Astrocyte (in vitro differentiated cells and primary cell): ENCODE data around the gene ZNF682. TPM values are rescaled to one million over a fixed set of nuclear protein-coding genes. Genes with fewer than 3 reads are reported as not detected.
"Not testable (repeated sequence)": the region's sequence is repeated elsewhere in the genome, so short reads cannot be mapped to it uniquely, and the experiment has no call there.

Experiments
- DNase-seq: peaks from one replicate; pipeline ENCODE4 v3.0.0-alpha.2; 2010; ENCODE audit warnings: low read depth
- FAIRE-seq: peaks from 2 replicates; lab custom pipeline; 2011; peaks lifted over from hg19 to GRCh38; lab: Jason Lieb, UNC
- H2AFZ ChIP-seq: 2 replicates; pipeline ENCODE4 v1.6.0; 2012; ENCODE audit warnings: low read depth, low read length, inconsistent platforms
- H3K27ac ChIP-seq: 2 replicates; pipeline ENCODE4 v1.5.1; 2011; ENCODE audit warnings: low read depth, low read length, inconsistent platforms
- H3K27me3 ChIP-seq: 2 replicates; pipeline ENCODE4 v1.6.0; 2011; ENCODE audit warnings: low read length, inconsistent platforms; ENCODE audit not compliant: insufficient read depth
- H3K36me3 ChIP-seq: 2 replicates; pipeline ENCODE4 v1.5.1; 2011; ENCODE audit warnings: low read length, inconsistent platforms; ENCODE audit not compliant: insufficient read depth
- H3K4me1 ChIP-seq: 2 replicates; pipeline ENCODE4 v1.5.1; 2011; ENCODE audit warnings: low read length, inconsistent platforms; ENCODE audit not compliant: insufficient read depth
- H3K4me2 ChIP-seq: 2 replicates; pipeline ENCODE4 v1.6.0; 2012; ENCODE audit warnings: low read length, inconsistent platforms
- H3K4me3 ChIP-seq: 2 replicates; pipeline ENCODE4 v1.5.1; 2011; ENCODE audit warnings: low read depth, mild to moderate bottlenecking, low read length, inconsistent platforms; ENCODE audit not compliant: insufficient read depth
- H3K79me2 ChIP-seq: 2 replicates; pipeline ENCODE4 v1.6.0; 2012; ENCODE audit warnings: mild to moderate bottlenecking, low read length, inconsistent platforms; ENCODE audit not compliant: insufficient read depth
- H3K9ac ChIP-seq: 2 replicates; pipeline ENCODE4 v1.6.0; 2012; ENCODE audit warnings: mild to moderate bottlenecking, low read length, inconsistent platforms
- H3K9me3 ChIP-seq: 2 replicates; pipeline ENCODE4 v1.5.1; 2012; ENCODE audit warnings: low read depth, mild to moderate bottlenecking, low read length, inconsistent platforms; ENCODE audit not compliant: insufficient read depth
- H4K20me1 ChIP-seq: 2 replicates; pipeline ENCODE4 v1.6.0; 2012; ENCODE audit warnings: low read length, inconsistent platforms; ENCODE audit not compliant: insufficient read depth
- H3K27ac Mint-ChIP-seq: one replicate; pipeline ENCODE4 v1.8.0; 2021; ENCODE audit warnings: mild to moderate bottlenecking, mixed read lengths; ENCODE audit not compliant: unreplicated experiment
- H3K27me3 Mint-ChIP-seq: one replicate; pipeline ENCODE4 v1.8.0; 2021; ENCODE audit warnings: low read depth, mixed read lengths; ENCODE audit not compliant: unreplicated experiment
- H3K36me3 Mint-ChIP-seq: one replicate; pipeline ENCODE4 v1.8.0; 2021; ENCODE audit warnings: low read depth, mixed read lengths; ENCODE audit not compliant: unreplicated experiment
- H3K4me1 Mint-ChIP-seq: one replicate; pipeline ENCODE4 v1.8.0; 2021; ENCODE audit warnings: low read depth, mixed read lengths; ENCODE audit not compliant: unreplicated experiment
- H3K4me3 Mint-ChIP-seq: one replicate; pipeline ENCODE4 v1.8.0; 2021; ENCODE audit warnings: mild to moderate bottlenecking, moderate library complexity, mixed read lengths; ENCODE audit not compliant: unreplicated experiment
- H3K9me3 Mint-ChIP-seq: one replicate; pipeline ENCODE4 v1.8.0; 2021; ENCODE audit warnings: mild to moderate bottlenecking, mixed read lengths; ENCODE audit not compliant: unreplicated experiment
- CTCF ChIP-seq: IDR thresholded peaks from 2 replicates; pipeline ENCODE4 v1.5.1; 2011; ENCODE audit warnings: low read depth, mild to moderate bottlenecking, inconsistent platforms, low read length, moderate library complexity; ENCODE audit not compliant: insufficient read depth
- EZH2 ChIP-seq: IDR thresholded peaks from 2 replicates; pipeline ENCODE4 v1.6.1; 2012; ENCODE audit warnings: mild to moderate bottlenecking, low read length, inconsistent platforms; ENCODE audit not compliant: insufficient read depth
- total RNA-seq: library from RNA; stranded (reverse); gene quantifications from 2 replicates; pipeline ENCODE4 v1.2.1, GENCODE V29; 2021

The ZNF682 gene
- total RNA-seq, 1 donor from 2014 or later = 6.2 TPM

- TF ChIP-seq EZH2 (no peak), CTCF (no peak)
- Histone ChIP-seq H3K9ac (peak overlapping the region; percentile 75), H3K4me1 (peaks cover 6% of the 10 kb centered on the region), H3K36me3 (no peaks in the 10 kb centered on the region), H3K9me3 (no peaks in the 10 kb centered on the region), H4K20me1 (no peaks in the 10 kb centered on the region), H3K4me2 (peak overlapping the region; percentile 99), H2AFZ (peak overlapping the region; percentile 100), H3K79me2 (no peaks in the 10 kb centered on the region), H3K27ac (peak overlapping the region; percentile 55), H3K4me3 (peak overlapping the region; percentile 97), H3K27me3 (no peaks in the 10 kb centered on the region)
- FAIRE-seq (peak; percentile 73), DNase-seq (peak; percentile 99)
- Mint-ChIP-seq H3K27ac (peak overlapping the region; percentile 88), H3K4me3 (peak overlapping the region; percentile 96), H3K9me3 (peaks cover 2% of the 10 kb centered on the region), H3K4me1 (no peaks in the 10 kb centered on the region), H3K27me3 (no peaks in the 10 kb centered on the region), H3K36me3 (no peaks in the 10 kb centered on the region)
Observed at GRCh38 chr19:20051841-20052768, 12.8 kb upstream of the ZNF682 start.

GRCh38 chr19:20045742-20046141, 6.4 kb upstream of the ZNF682 start:
- not testable (repeated sequence) for H3K4me1 Mint-ChIP-seq, H3K4me1 ChIP-seq, H3K36me3 ChIP-seq, H3K9ac ChIP-seq, H3K9me3 ChIP-seq, H3K4me3 ChIP-seq, H3K36me3 Mint-ChIP-seq, H3K4me2 ChIP-seq, H3K79me2 ChIP-seq, H3K9me3 Mint-ChIP-seq, H3K27me3 ChIP-seq, DNase-seq, H3K27me3 Mint-ChIP-seq, FAIRE-seq, H3K27ac ChIP-seq, H2AFZ ChIP-seq, H3K27ac Mint-ChIP-seq, H3K4me3 Mint-ChIP-seq, H4K20me1 ChIP-seq

GRCh38 chr19:20044663-20045062, 5.4 kb upstream of the ZNF682 start:
- Mint-ChIP-seq H3K4me3 (no peak overlapping the region), H3K27me3 (peaks cover 5% of the 10 kb centered on the region), H3K27ac (no peak overlapping the region), H3K9me3 (peaks cover 2% of the 10 kb centered on the region), H3K36me3 (no peaks in the 10 kb centered on the region), H3K4me1 (no peaks in the 10 kb centered on the region)
- H3K27ac ChIP-seq = no peak overlapping the region
- H3K4me1 ChIP-seq = no peaks in the 10 kb centered on the region
- no peak for DNase-seq
- no peak overlapping the region for H3K9ac ChIP-seq
- no peak for TF ChIP-seq CTCF
- TF ChIP-seq EZH2 = no peak
- H3K27me3 ChIP-seq = no peaks in the 10 kb centered on the region
- H3K4me2 ChIP-seq = no peak overlapping the region
- no peak for FAIRE-seq
- H3K36me3 ChIP-seq = no peaks in the 10 kb centered on the region
- H2AFZ ChIP-seq = no peak overlapping the region
- H3K79me2 ChIP-seq = no peaks in the 10 kb centered on the region
- H4K20me1 ChIP-seq = no peaks in the 10 kb centered on the region
- no peaks in the 10 kb centered on the region for H3K9me3 ChIP-seq
- no peak overlapping the region for H3K4me3 ChIP-seq
